22Rv1 (cell line): ENCODE measurements around the gene GPC6.

Experiments
- H3K27ac ChIP-seq: fragments of 450-650 bp; 2 replicates; pipeline ENCODE4 v1.5.1; 2017
- ZFX ChIP-seq: fragments of 450-650 bp; IDR thresholded peaks from 2 replicates; pipeline ENCODE4 v1.6.1; 2017; ENCODE audit warnings: antibody characterized with exemption, borderline replicate concordance
- TF ChIP-seq, protein P1 (sequence below): fragments of 450-650 bp; IDR thresholded peaks from 2 replicates; pipeline ENCODE4 v1.5.1; 2017; ENCODE audit warnings: mild to moderate bottlenecking

Gene GPC6

DNA sequence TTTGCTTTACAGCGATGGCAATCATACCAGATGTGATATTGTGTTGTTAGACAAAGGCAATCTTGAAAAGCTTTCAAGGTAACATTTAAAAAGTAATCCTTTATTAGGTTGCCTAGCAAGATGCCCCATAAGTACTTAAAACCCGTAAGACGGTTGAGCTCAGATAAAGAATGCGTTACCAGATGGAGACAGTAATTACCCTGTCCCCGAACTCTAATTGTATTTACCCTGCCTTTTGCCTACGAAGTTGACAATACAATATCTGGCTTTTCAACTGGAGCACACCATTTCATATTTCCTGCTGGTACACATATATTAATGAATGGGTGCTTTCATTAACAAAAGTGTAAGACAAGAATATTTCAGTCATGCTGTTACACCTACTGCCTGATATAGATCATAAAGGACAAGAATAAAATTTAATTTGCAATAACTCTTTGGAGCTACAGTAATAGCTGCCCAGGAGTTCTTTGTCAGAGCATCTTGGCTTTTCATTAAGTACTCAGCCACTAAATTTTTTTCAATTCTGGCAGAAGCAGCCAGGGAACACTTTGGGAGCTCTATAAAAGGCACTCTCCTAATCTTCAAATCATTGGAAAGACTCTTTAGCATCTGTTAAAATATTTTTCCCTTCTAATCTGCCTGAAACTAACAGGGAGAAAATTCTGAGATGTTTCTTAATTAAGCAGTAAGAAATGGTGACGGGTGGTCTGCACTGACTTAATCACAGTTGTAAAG lies 1189.1 kb downstream of the GPC6 start:
- TF ChIP-seq ZFX = no peak
- TF ChIP-seq, protein P1, sequence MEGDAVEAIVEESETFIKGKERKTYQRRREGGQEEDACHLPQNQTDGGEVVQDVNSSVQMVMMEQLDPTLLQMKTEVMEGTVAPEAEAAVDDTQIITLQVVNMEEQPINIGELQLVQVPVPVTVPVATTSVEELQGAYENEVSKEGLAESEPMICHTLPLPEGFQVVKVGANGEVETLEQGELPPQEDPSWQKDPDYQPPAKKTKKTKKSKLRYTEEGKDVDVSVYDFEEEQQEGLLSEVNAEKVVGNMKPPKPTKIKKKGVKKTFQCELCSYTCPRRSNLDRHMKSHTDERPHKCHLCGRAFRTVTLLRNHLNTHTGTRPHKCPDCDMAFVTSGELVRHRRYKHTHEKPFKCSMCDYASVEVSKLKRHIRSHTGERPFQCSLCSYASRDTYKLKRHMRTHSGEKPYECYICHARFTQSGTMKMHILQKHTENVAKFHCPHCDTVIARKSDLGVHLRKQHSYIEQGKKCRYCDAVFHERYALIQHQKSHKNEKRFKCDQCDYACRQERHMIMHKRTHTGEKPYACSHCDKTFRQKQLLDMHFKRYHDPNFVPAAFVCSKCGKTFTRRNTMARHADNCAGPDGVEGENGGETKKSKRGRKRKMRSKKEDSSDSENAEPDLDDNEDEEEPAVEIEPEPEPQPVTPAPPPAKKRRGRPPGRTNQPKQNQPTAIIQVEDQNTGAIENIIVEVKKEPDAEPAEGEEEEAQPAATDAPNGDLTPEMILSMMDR = no peak
- H3K27ac ChIP-seq = peak overlapping the region; percentile 49

DNA sequence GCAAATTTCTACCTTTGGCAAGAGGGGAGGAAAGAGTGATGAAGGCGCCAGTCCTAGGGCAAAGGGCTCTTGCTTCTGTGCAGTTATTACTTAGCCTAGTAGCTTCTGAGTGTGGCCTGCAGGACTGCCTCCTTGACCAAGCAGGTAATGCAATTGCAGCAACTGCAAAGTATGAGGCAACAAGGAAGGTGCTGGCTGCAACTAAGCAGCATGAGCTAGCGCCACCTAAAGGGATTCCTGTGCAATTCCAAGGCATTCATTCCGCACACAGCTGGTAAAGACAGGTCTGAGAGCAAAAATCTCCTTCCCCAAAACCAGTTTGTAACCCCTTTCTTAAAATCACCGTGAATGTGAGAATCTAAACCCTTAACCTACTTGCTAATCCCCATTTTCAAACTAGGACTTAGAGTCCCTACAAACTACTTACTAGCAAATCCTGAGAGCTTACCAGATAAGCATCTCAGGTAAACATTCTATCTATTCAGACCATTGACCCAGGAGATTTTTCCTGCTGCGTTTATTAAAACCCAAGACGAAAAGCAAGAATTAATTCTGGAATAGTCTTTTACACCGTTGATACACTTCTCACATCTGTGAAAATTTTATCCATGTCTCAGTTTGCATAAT lies 1190.0 kb downstream of the GPC6 start:
- TF ChIP-seq, protein P1 = peak; percentile 95
- no peak for TF ChIP-seq ZFX
- H3K27ac ChIP-seq = peak overlapping the region; percentile 49

DNA sequence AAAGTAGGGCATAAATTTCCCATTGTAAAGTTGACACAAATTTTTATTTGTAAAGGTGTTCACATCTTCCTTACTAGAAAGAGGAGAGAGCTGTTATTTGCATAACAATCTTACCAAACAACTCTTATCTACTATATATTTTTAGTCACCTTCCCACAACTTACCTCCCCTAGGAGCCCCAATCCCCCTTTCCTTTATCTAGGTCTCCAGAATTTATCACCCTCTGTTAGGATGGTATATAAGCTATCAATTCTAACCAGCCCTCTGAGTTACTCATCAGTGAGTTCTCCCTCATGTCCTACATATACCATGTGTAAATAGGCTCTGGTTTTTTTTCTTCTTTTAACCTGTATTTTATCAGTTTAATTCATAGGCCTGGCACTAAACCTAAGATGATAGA lies 1190.7 kb downstream of the GPC6 start:
- TF ChIP-seq, protein P1 = no peak
- TF ChIP-seq ZFX = no peak
- no peak overlapping the region for H3K27ac ChIP-seq

DNA sequence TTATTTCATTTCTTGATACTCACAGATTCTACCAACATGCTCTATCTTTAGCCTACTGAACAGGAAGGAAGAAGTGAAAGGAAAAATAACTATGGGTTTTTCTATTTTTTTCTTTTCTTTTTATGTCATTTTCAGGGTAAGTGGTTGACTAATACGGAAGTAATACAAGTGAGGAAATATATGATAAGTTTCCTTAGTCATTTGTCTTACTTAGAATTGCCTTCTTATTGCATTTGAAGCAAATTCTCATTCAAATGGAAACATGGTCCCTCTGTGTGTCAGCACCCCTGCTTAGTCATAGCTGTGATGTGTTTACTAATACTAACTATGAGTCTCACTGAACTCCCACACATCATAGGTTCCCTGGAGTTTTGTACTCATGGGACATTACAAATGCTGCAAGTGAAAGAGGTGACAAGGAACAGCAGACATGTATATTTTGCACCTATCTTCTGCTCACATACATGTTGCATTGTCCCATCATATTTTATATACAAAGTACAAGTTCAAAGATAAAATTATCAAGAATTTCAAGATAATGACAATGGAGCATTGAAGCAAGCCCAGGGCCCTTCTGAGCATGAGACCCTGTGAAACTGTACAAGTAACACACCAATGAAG lies 1192.8 kb downstream of the GPC6 start:
- no peak overlapping the region for H3K27ac ChIP-seq
- no peak for TF ChIP-seq ZFX
- TF ChIP-seq, protein P1 = no peak

DNA sequence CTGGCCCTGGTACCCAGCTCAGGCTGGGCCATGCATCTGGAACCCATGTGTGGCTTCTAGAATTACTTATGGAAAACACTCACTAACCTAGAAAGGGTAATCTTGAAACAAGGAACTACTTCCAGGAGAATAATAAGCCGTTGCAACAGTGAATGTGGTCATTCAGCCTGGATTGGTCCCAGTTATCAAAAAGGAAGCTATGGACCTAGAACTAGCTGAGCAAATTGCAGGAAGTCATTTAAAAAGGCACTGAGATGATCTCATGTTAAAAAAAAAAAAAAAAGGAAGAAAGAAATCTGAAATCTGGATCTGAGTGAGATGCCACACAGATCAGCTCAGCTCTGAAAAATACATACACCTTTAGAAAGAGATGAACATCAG lies 1193.3 kb downstream of the GPC6 start:
- H3K27ac ChIP-seq = no peak overlapping the region
- TF ChIP-seq, protein P1 = no peak
- no peak for TF ChIP-seq ZFX

DNA sequence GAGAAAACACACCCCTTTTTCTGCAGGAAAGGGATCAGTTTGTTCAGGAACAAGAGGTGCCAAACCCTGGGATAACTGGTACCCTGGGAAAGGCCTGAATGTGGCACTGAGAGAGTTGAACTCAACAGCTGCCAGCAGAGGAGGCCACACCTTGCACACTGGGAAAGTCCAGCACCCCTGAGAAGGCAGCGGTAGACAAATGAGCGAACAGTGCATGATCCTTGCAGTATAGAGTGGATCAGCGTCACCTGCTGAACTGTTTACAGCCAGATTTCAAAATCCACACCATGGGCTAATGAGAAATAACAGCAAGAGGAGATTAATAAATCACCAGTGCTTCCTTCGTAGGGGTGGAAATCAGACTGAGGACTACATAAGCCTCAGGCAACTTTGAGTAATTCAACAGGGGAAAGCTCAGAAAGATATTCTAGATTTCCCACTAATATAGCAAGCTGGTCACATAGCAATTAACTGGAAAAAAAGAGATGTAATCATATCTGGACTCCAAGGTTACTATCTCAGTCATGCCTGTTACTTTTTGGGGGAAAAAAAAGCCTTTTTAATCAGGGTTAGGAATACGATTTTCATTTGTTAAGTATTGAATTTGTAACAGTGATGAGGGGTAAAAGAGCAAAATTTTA lies 1200.8 kb downstream of the GPC6 start:
- TF ChIP-seq, protein P1 = no peak
- no peak for TF ChIP-seq ZFX
- H3K27ac ChIP-seq = no peak overlapping the region
